ENCODE data around the gene IL1RAP. TPM values are rescaled to one million over a fixed set of nuclear protein-coding genes. Genes with fewer than 3 reads are reported as not detected.

Gene IL1RAP
- total RNA-seq, 2 experiments from 2014 or later: 2.1 to 5.6 TPM

GRCh38 chr3:190498293-190498692 lies 15.6 kb upstream of the IL1RAP start:
- no peak overlapping the region for H3K4me3 ChIP-seq (ENCODE audit: low read depth, low read length, poor library complexity, severe bottlenecking)
- BruUV-seq (replicated peaks): no TSS peak
- H3K27ac ChIP-seq (ENCODE audit: low read depth, low read length, poor library complexity, severe bottlenecking): no peak overlapping the region
- no peaks in the 10 kb centered on the region for H3K36me3 ChIP-seq (ENCODE audit: insufficient read depth, low read length)
- ChIA-PET CTCF (ENCODE audit: unreplicated experiment) (no interaction called here), POLR2A (interaction anchor here (0.8 to 1.4 kb wide), 2 partner anchors 13 to 73 kb away, joined by 3 to 4 read pairs; no protein-coding TSS in a partner anchor)
- H3K4me1 ChIP-seq (ENCODE audit: insufficient read depth, low read length, poor library complexity, severe bottlenecking): no peaks in the 10 kb centered on the region
- H3K79me2 ChIP-seq (ENCODE audit: insufficient read depth, low read depth, low read length): no peaks in the 10 kb centered on the region
- TF ChIP-seq EZH2phosphoT487 (IDR thresholded peaks at IDR 0.05; ENCODE audit: borderline replicate concordance, low read depth, low read length): no peak
- TF ChIP-seq CTCF (conservative IDR thresholded peaks at IDR 0.05; ENCODE audit: low read length): no peak
- H4K20me1 ChIP-seq (ENCODE audit: insufficient read depth, low read length): no peaks in the 10 kb centered on the region
- intact Hi-C loops (cut with micrococcal nuclease; ENCODE audit: unreplicated experiment): no loop called here
- no peak for DNase-seq (ENCODE audit: low spot score)
- H2AFZ ChIP-seq (ENCODE audit: low read length): no peak overlapping the region
- H3K9me3 ChIP-seq (ENCODE audit: low read length): no peaks in the 10 kb centered on the region
- no peaks in the 10 kb centered on the region for H3K9me2 ChIP-seq (ENCODE audit: insufficient read depth, low read length)
- H3K4me2 ChIP-seq (ENCODE audit: low read length): no peak overlapping the region

- intact Hi-C loops (cut with micrococcal nuclease; ENCODE audit: unreplicated experiment): no loop called here
- no peak for DNase-seq (ENCODE audit: low spot score)
- CTCF ChIA-PET (ENCODE audit: unreplicated experiment): no interaction called here
- Histone ChIP-seq H3K4me2 (ENCODE audit: low read length) (no peak overlapping the region), H3K79me2 (ENCODE audit: insufficient read depth, low read depth, low read length) (no peaks in the 10 kb centered on the region), H3K4me1 (ENCODE audit: insufficient read depth, low read length, poor library complexity, severe bottlenecking) (no peaks in the 10 kb centered on the region), H4K20me1 (ENCODE audit: insufficient read depth, low read length) (no peaks in the 10 kb centered on the region), H3K27ac (ENCODE audit: low read depth, low read length, poor library complexity, severe bottlenecking) (no peak overlapping the region), H2AFZ (ENCODE audit: low read length) (no peak overlapping the region), H3K9me2 (ENCODE audit: insufficient read depth, low read length) (no peaks in the 10 kb centered on the region), H3K9me3 (ENCODE audit: low read length) (no peaks in the 10 kb centered on the region), H3K36me3 (ENCODE audit: insufficient read depth, low read length) (no peaks in the 10 kb centered on the region), H3K4me3 (ENCODE audit: low read depth, low read length, poor library complexity, severe bottlenecking) (no peak overlapping the region)
- POLR2A ChIA-PET: interaction anchor here (0.7 kb wide), 2 partner anchors 14 to 78 kb away, joined by 3 to 4 read pairs; no protein-coding TSS in a partner anchor
- TF ChIP-seq EZH2phosphoT487 (IDR thresholded peaks at IDR 0.05; ENCODE audit: borderline replicate concordance, low read depth, low read length) (no peak), CTCF (conservative IDR thresholded peaks at IDR 0.05; ENCODE audit: low read length) (no peak)
- no TSS peak for BruUV-seq (replicated peaks)
Observed at GRCh38 chr3:190499122-190499521, 14.8 kb upstream of the IL1RAP start.

- ChIA-PET POLR2A (no interaction called here), CTCF (ENCODE audit: unreplicated experiment) (no interaction called here)
- intact Hi-C loops (cut with micrococcal nuclease; ENCODE audit: unreplicated experiment): no loop called here
- Histone ChIP-seq H3K4me2 (ENCODE audit: low read length) (no peak overlapping the region), H3K9me3 (ENCODE audit: low read length) (no peaks in the 10 kb centered on the region), H2AFZ (ENCODE audit: low read length) (no peak overlapping the region), H3K4me3 (ENCODE audit: low read depth, low read length, poor library complexity, severe bottlenecking) (no peak overlapping the region), H3K27ac (ENCODE audit: low read depth, low read length, poor library complexity, severe bottlenecking) (no peak overlapping the region), H3K36me3 (ENCODE audit: insufficient read depth, low read length) (no peaks in the 10 kb centered on the region), H3K79me2 (ENCODE audit: insufficient read depth, low read depth, low read length) (no peaks in the 10 kb centered on the region), H3K4me1 (ENCODE audit: insufficient read depth, low read length, poor library complexity, severe bottlenecking) (no peaks in the 10 kb centered on the region), H3K9me2 (ENCODE audit: insufficient read depth, low read length) (no peaks in the 10 kb centered on the region), H4K20me1 (ENCODE audit: insufficient read depth, low read length) (no peaks in the 10 kb centered on the region)
- TF ChIP-seq CTCF (conservative IDR thresholded peaks at IDR 0.05; ENCODE audit: low read length) (no peak), EZH2phosphoT487 (IDR thresholded peaks at IDR 0.05; ENCODE audit: borderline replicate concordance, low read depth, low read length) (no peak)
- DNase-seq (ENCODE audit: low spot score): no peak
- BruUV-seq (replicated peaks): no TSS peak
Observed at GRCh38 chr3:190502946-190503345, 10.9 kb upstream of the IL1RAP start.
